ENCODE data around the gene OR9G1. TPM values are rescaled to one million over a fixed set of nuclear protein-coding genes. Genes with fewer than 3 reads are reported as not detected.
A peak's percentile ranks its signal among the peaks of the same experiment; 100 is the strongest.
"Not testable (repeated sequence)": the region's sequence is repeated elsewhere in the genome, so short reads cannot be mapped to it uniquely, and the experiment has no call there.

OR9G1 gene
- total RNA-seq, result not detected in 2 replicates

GRCh38 chr11:56698795-56699194 is at the start of gene OR9G1:
Gene OR9G1 (plus strand): TSS chr11:56699095. CDS start chr11:56700388, 1,293 bp downstream.
- no peak for TF ChIP-seq CTCF (IDR thresholded peaks at IDR 0.05; ENCODE audit: insufficient read depth, low read length, severe bottlenecking)
- DNase-seq (ENCODE audit: low read depth) (no peak), FAIRE-seq (peak; percentile 99)
- Histone ChIP-seq H3K4me3 (ENCODE audit: low read depth, low read length) (no peak within 1 kb of the TSS), H3K36me3 (ENCODE audit: control insufficient read depth, insufficient read depth, low read length) (no peaks in the 10 kb centered on the region), H3K27me3 (ENCODE audit: control insufficient read depth, insufficient read depth, low read length) (no peaks in the 10 kb centered on the region)

GRCh38 chr11:56659755-56660154 is 39.1 kb upstream of the OR9G1 start:
- FAIRE-seq, result no peak

GRCh38 chr11:56663386-56663785 is 35.5 kb upstream of the OR9G1 start, which contains the start of gene OR5AR1:
Gene OR5AR1 (plus strand): TSS chr11:56663686. CDS start chr11:56663686, 0 bp downstream.
- FAIRE-seq, result no peak
- Histone ChIP-seq H3K4me3 (ENCODE audit: low read depth, low read length) (no peak within 1 kb of the TSS), H3K36me3 (ENCODE audit: control insufficient read depth, insufficient read depth, low read length) (no peaks in the 10 kb centered on the region), H3K27me3 (ENCODE audit: control insufficient read depth, insufficient read depth, low read length) (no peaks in the 10 kb centered on the region)
- TF ChIP-seq CTCF (IDR thresholded peaks at IDR 0.05; ENCODE audit: insufficient read depth, low read length, severe bottlenecking), result no peak
- DNase-seq (ENCODE audit: low read depth), result no peak

More at GRCh38 chr11:56659755-56660154, 39.1 kb upstream of the OR9G1 start:
- no peak for DNase-seq (ENCODE audit: low read depth)
- H3K4me3 ChIP-seq (ENCODE audit: low read depth, low read length), result no peak overlapping the region
- H3K27me3 ChIP-seq (ENCODE audit: control insufficient read depth, insufficient read depth, low read length), result no peaks in the 10 kb centered on the region
- TF ChIP-seq CTCF (IDR thresholded peaks at IDR 0.05; ENCODE audit: insufficient read depth, low read length, severe bottlenecking), result no peak
- H3K36me3 ChIP-seq (ENCODE audit: control insufficient read depth, insufficient read depth, low read length), result no peaks in the 10 kb centered on the region

- TF ChIP-seq CTCF (IDR thresholded peaks at IDR 0.05; ENCODE audit: insufficient read depth, low read length, severe bottlenecking), result no peak
- no peaks in the 10 kb centered on the region for H3K36me3 ChIP-seq (ENCODE audit: control insufficient read depth, insufficient read depth, low read length)
- H3K27me3 ChIP-seq (ENCODE audit: control insufficient read depth, insufficient read depth, low read length), result no peaks in the 10 kb centered on the region
- no peak overlapping the region for H3K4me3 ChIP-seq (ENCODE audit: low read depth, low read length)
- DNase-seq (ENCODE audit: low read depth) (peak; percentile 25), FAIRE-seq (no peak)
Measured at GRCh38 chr11:56670984-56671383, 27.9 kb upstream of the OR9G1 start.

GRCh38 chr11:56688554-56689100 is 10.3 kb upstream of the OR9G1 start:
- FAIRE-seq (no peak), DNase-seq (ENCODE audit: low read depth) (no peak)
- no peaks in the 10 kb centered on the region for H3K36me3 ChIP-seq (ENCODE audit: control insufficient read depth, insufficient read depth, low read length)
- H3K27me3 ChIP-seq (ENCODE audit: control insufficient read depth, insufficient read depth, low read length), result no peaks in the 10 kb centered on the region
- H3K4me3 ChIP-seq (ENCODE audit: low read depth, low read length), result no peak overlapping the region
- no peak for TF ChIP-seq CTCF (IDR thresholded peaks at IDR 0.05; ENCODE audit: insufficient read depth, low read length, severe bottlenecking)

GRCh38 chr11:56691179-56691578 is 7.7 kb upstream of the OR9G1 start:
- DNase-seq (ENCODE audit: low read depth); H3K36me3 ChIP-seq (ENCODE audit: control insufficient read depth, insufficient read depth, low read length); H3K27me3 ChIP-seq (ENCODE audit: control insufficient read depth, insufficient read depth, low read length); H3K4me3 ChIP-seq (ENCODE audit: low read depth, low read length); FAIRE-seq: not testable (repeated sequence)

All from bronchial epithelial cell (primary cell).